RWPE2 (cell line): ENCODE results near the gene PCDHGA1.

Experiments used
- ATAC-seq: fragments of 200-7000 bp; cut with Tn5 transposase; 3 replicates; pipeline ENCODE4 v1.9.1; 2021; ENCODE audit warnings: low read depth
- DNase-seq: peaks from one replicate; pipeline ENCODE4 v3.0.0-alpha.2; 2020; ENCODE audit warnings: low spot score
- H3K27ac ChIP-seq: fragments of 450-650 bp; 2 replicates; pipeline ENCODE4 v1.5.1; 2017; ENCODE audit warnings: mild to moderate bottlenecking; ENCODE audit not compliant: poor library complexity, severe bottlenecking
- H3K27me3 ChIP-seq: fragments of 250-450 bp; sonication (Bioruptor Pico); 2 replicates; pipeline ENCODE4 v1.5.1; 2021; ENCODE audit warnings: mild to moderate bottlenecking, moderate library complexity; ENCODE audit not compliant: insufficient read depth, poor library complexity, severe bottlenecking
- H3K36me3 ChIP-seq: fragments of 250-450 bp; sonication (Bioruptor Pico); 2 replicates; pipeline ENCODE4 v1.5.1; 2020; ENCODE audit warnings: low read depth, mild to moderate bottlenecking, moderate library complexity
- H3K4me1 ChIP-seq: fragments of 250-450 bp; sonication (Bioruptor Pico); 2 replicates; pipeline ENCODE4 v1.5.1; 2021; ENCODE audit warnings: mild to moderate bottlenecking, moderate library complexity; ENCODE audit not compliant: insufficient read depth, poor library complexity, severe bottlenecking
- H3K4me3 ChIP-seq: fragments of 250-450 bp; sonication (Bioruptor Pico); 2 replicates; pipeline ENCODE4 v1.5.1; 2021; ENCODE audit warnings: mild to moderate bottlenecking, moderate library complexity; ENCODE audit not compliant: severe bottlenecking
- H3K9me3 ChIP-seq: fragments of 250-450 bp; sonication (Bioruptor Pico); 2 replicates; pipeline ENCODE4 v1.5.1; 2021; ENCODE audit warnings: mild to moderate bottlenecking, moderate library complexity; ENCODE audit not compliant: severe bottlenecking
- CTCF ChIP-seq: fragments of 450-650 bp; IDR thresholded peaks from one replicate; pipeline ENCODE4 v1.5.1; 2017; ENCODE audit warnings: mild to moderate bottlenecking, moderate library complexity; ENCODE audit not compliant: poor library complexity, severe bottlenecking

Gene PCDHGA1

GRCh38 chr5:141319202-141319601, 11.1 kb upstream of the PCDHGA1 start:
- Histone ChIP-seq H3K27me3 (no peaks in the 10 kb centered on the region), H3K4me3 (no peak overlapping the region), H3K36me3 (peaks cover 24% of the 10 kb centered on the region), H3K9me3 (peaks cover 36% of the 10 kb centered on the region), H3K27ac (no peak overlapping the region), H3K4me1 (no peaks in the 10 kb centered on the region)
- no peak for TF ChIP-seq CTCF
- DNase-seq, result no peak
- no peak for ATAC-seq

GRCh38 chr5:141319699-141320098, 10.6 kb upstream of the PCDHGA1 start:
- Histone ChIP-seq H3K27ac (peak overlapping the region; percentile 83), H3K4me3 (peak overlapping the region; percentile 57), H3K4me1 (no peaks in the 10 kb centered on the region), H3K27me3 (no peaks in the 10 kb centered on the region), H3K36me3 (peaks cover 24% of the 10 kb centered on the region), H3K9me3 (peaks cover 36% of the 10 kb centered on the region)
- no peak for TF ChIP-seq CTCF
- DNase-seq, result no peak
- ATAC-seq, result no peak

GRCh38 chr5:141320225-141321169, 9.8 kb upstream of the PCDHGA1 start, which contains the start of gene TAF7:
TAF7 (minus strand) TSS chr5:141320784; CDS start chr5:141320044, 740 bp downstream.
- peaks cover 36% of the 10 kb centered on the region for H3K9me3 ChIP-seq
- no peaks in the 10 kb centered on the region for H3K27me3 ChIP-seq
- H3K27ac ChIP-seq, result peak within 1 kb of the TSS; percentile 83
- peak; percentile 98 for TF ChIP-seq CTCF
- DNase-seq (peak; percentile 90), ATAC-seq (peak; percentile 87)
- H3K4me1 ChIP-seq, result no peaks in the 10 kb centered on the region
- H3K36me3 ChIP-seq, result peaks cover 24% of the 10 kb centered on the region
- H3K4me3 ChIP-seq, result peak within 1 kb of the TSS; percentile 57

GRCh38 chr5:141322261-141322660, 8.1 kb upstream of the PCDHGA1 start:
- Histone ChIP-seq H3K9me3 (peaks cover 26% of the 10 kb centered on the region), H3K4me3 (no peak overlapping the region), H3K4me1 (peaks cover 4% of the 10 kb centered on the region), H3K27me3 (no peaks in the 10 kb centered on the region), H3K27ac (no peak overlapping the region), H3K36me3 (peaks cover 24% of the 10 kb centered on the region)
- TF ChIP-seq CTCF, result no peak
- ATAC-seq, result no peak
- no peak for DNase-seq
